ENCODE results near the gene RENBP. TPM values are rescaled to one million over a fixed set of nuclear protein-coding genes. Genes with fewer than 3 reads are reported as not detected.

Gene RENBP
- total RNA-seq, 2 experiments from 2014 or later = 2.8 to 6.2 TPM

GRCh38 chrX:153921511-153922446 is 22.7 kb downstream of the RENBP start:
- TF ChIP-seq EZH2phosphoT487 (IDR thresholded peaks at IDR 0.05; ENCODE audit: borderline replicate concordance, low read depth, low read length) = no peak
- TF ChIP-seq, protein P1, sequence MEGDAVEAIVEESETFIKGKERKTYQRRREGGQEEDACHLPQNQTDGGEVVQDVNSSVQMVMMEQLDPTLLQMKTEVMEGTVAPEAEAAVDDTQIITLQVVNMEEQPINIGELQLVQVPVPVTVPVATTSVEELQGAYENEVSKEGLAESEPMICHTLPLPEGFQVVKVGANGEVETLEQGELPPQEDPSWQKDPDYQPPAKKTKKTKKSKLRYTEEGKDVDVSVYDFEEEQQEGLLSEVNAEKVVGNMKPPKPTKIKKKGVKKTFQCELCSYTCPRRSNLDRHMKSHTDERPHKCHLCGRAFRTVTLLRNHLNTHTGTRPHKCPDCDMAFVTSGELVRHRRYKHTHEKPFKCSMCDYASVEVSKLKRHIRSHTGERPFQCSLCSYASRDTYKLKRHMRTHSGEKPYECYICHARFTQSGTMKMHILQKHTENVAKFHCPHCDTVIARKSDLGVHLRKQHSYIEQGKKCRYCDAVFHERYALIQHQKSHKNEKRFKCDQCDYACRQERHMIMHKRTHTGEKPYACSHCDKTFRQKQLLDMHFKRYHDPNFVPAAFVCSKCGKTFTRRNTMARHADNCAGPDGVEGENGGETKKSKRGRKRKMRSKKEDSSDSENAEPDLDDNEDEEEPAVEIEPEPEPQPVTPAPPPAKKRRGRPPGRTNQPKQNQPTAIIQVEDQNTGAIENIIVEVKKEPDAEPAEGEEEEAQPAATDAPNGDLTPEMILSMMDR (conservative IDR thresholded peaks at IDR 0.05; ENCODE audit: low read length) = no peak
- ChIA-PET POLR2A (interaction anchor here (1.0 kb wide), 1 partner anchor 127 kb away, joined by 3 read pairs; the partner anchor contains the start of genes IDH3G and SSR4), CTCF (ENCODE audit: unreplicated experiment) (no interaction called here)
- Histone ChIP-seq H4K20me1 (ENCODE audit: insufficient read depth, low read length) (no peaks in the 10 kb centered on the region), H3K4me1 (ENCODE audit: insufficient read depth, low read length, poor library complexity, severe bottlenecking) (peaks cover 32% of the 10 kb centered on the region), H3K4me3 (ENCODE audit: low read depth, low read length, poor library complexity, severe bottlenecking) (no peak overlapping the region), H3K4me2 (ENCODE audit: low read length) (no peak overlapping the region), H3K36me3 (ENCODE audit: insufficient read depth, low read length) (peaks cover 23% of the 10 kb centered on the region), H3K9me3 (ENCODE audit: low read length) (no peaks in the 10 kb centered on the region), H3K79me2 (ENCODE audit: insufficient read depth, low read depth, low read length) (peaks cover 26% of the 10 kb centered on the region; the same call in 1 of the 2 replicates), H2AFZ (ENCODE audit: low read length) (no peak overlapping the region), H3K27ac (ENCODE audit: low read depth, low read length, poor library complexity, severe bottlenecking) (no peak overlapping the region), H3K9me2 (ENCODE audit: insufficient read depth, low read length) (no peaks in the 10 kb centered on the region)
- intact Hi-C loops (cut with micrococcal nuclease; ENCODE audit: unreplicated experiment) = loop anchor here (10.0 kb wide), 1 partner anchor 453 kb away; the partner anchor contains the start of genes EMD and FLNA
- BruUV-seq (replicated peaks) = no TSS peak
- no peak for DNase-seq (ENCODE audit: low spot score)

DNA sequence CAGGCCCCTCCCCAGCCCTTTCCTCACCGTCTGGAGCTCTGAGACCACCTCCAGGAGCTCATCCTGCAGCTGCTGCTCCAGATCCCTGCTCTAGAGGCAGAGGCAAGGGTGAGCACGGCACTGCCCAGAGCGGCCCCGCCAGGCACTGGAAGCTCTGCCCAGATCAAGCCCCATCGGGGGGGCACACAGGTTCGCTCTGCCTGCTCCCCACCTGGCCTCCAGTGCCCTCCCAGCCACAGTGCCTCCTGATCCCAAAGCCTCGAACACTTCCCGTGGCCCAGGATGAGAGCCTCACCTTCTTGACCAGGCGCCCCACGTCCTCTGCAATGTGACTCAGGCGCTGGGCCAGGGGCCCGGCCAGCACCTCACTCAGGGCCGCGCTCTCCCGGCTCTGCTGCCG is 23.4 kb downstream of the RENBP start:
- H3K4me2 ChIP-seq (ENCODE audit: low read length) = no peak overlapping the region
- no peak overlapping the region for H3K27ac ChIP-seq (ENCODE audit: low read depth, low read length, poor library complexity, severe bottlenecking)
- no peak overlapping the region for H3K4me3 ChIP-seq (ENCODE audit: low read depth, low read length, poor library complexity, severe bottlenecking)
- POLR2A ChIA-PET = no interaction called here
- peaks cover 23% of the 10 kb centered on the region for H3K36me3 ChIP-seq (ENCODE audit: insufficient read depth, low read length)
- no peaks in the 10 kb centered on the region for H4K20me1 ChIP-seq (ENCODE audit: insufficient read depth, low read length)
- intact Hi-C loops (cut with micrococcal nuclease; ENCODE audit: unreplicated experiment) = loop anchor here (10.0 kb wide), 1 partner anchor 454 kb away; the partner anchor contains the start of genes EMD and FLNA
- H3K4me1 ChIP-seq (ENCODE audit: insufficient read depth, low read length, poor library complexity, severe bottlenecking) = peaks cover 28% of the 10 kb centered on the region
- TF ChIP-seq, protein P1 (conservative IDR thresholded peaks at IDR 0.05; ENCODE audit: low read length) = no peak
- TF ChIP-seq EZH2phosphoT487 (IDR thresholded peaks at IDR 0.05; ENCODE audit: borderline replicate concordance, low read depth, low read length) = no peak
- DNase-seq (ENCODE audit: low spot score) = no peak
- H2AFZ ChIP-seq (ENCODE audit: low read length) = no peak overlapping the region
- no peaks in the 10 kb centered on the region for H3K9me3 ChIP-seq (ENCODE audit: low read length)
- no peaks in the 10 kb centered on the region for H3K9me2 ChIP-seq (ENCODE audit: insufficient read depth, low read length)
- BruUV-seq (replicated peaks) = no TSS peak
- peaks cover 26% of the 10 kb centered on the region; the same call in 1 of the 2 replicates for H3K79me2 ChIP-seq (ENCODE audit: insufficient read depth, low read depth, low read length)
- CTCF ChIA-PET (ENCODE audit: unreplicated experiment) = no interaction called here
